HEK293 (cell line): ENCODE results near the gene RYR2.
A peak's percentile ranks its signal among the peaks of the same experiment; 100 is the strongest.

Experiments used
- CTCF ChIA-PET: fragments of 350-600 bp; formaldehyde crosslinking; extraction: SDS; loops from one replicate; lab custom pipeline; 2021; ENCODE audit warnings: antibody characterized with exemption; lab: Yijun Ruan, JAX
- POLR2A ChIA-PET: fragments of 300-600 bp; formaldehyde crosslinking; extraction: SDS; loops from one replicate; lab custom pipeline; 2020; ENCODE audit warnings: antibody characterized with exemption, inconsistent platforms; lab: Yijun Ruan, JAX
- H3K27ac ChIP-seq: fragments of 200-500 bp; sonication (Bioruptor generic); 2 replicates; pipeline ENCODE4 v1.5.1; 2014; ENCODE audit warnings: low read depth, low read length, control low read depth, inconsistent platforms; ENCODE audit errors: extremely low read depth
- H3K36me3 ChIP-seq, 2 experiments: fragments of 200-500 bp in 1 of 2; sonication (Bioruptor generic) in 1 of 2; 1 replicate in 1 of 2; 2 replicates in 1 of 2; pipeline ENCODE4 v1.5.1; 2014 to 2017; ENCODE audit warnings: inconsistent platforms in 2 of 2, low read length in 2 of 2; ENCODE audit not compliant: control insufficient read depth in 2 of 2, insufficient read depth in 1 of 2
- H3K4me1 ChIP-seq: fragments of 200-500 bp; sonication (Bioruptor generic); 2 replicates; pipeline ENCODE4 v1.5.1; 2014; ENCODE audit warnings: mild to moderate bottlenecking, low read length, inconsistent platforms; ENCODE audit not compliant: control insufficient read depth, insufficient read depth
- H3K4me3 ChIP-seq: 2 replicates; pipeline ENCODE4 v1.5.1; 2011; ENCODE audit warnings: low read depth, mild to moderate bottlenecking, control low read depth, low read length, moderate library complexity
- H3K9me3 ChIP-seq: fragments of 200-500 bp; sonication (Bioruptor generic); 2 replicates; pipeline ENCODE4 v1.5.1; 2014; ENCODE audit warnings: low read depth, low read length, inconsistent platforms; ENCODE audit not compliant: control insufficient read depth, insufficient read depth
- FEZF1 ChIP-seq: fragments of 450-650 bp; formaldehyde crosslinking; IDR thresholded peaks from 2 replicates; pipeline ENCODE4 v1.5.1; 2016; ENCODE audit warnings: missing biosample characterization, missing genetic modification characterization
- KLF7 ChIP-seq: fragments of 450-650 bp; formaldehyde crosslinking; IDR thresholded peaks from 2 replicates; pipeline ENCODE4 v1.5.1; 2016; ENCODE audit warnings: missing biosample characterization, missing genetic modification characterization, borderline replicate concordance
- MEIS1 ChIP-seq: sonication (generic); formaldehyde crosslinking; IDR thresholded peaks from 2 replicates; pipeline ENCODE4 v1.8.1; 2022; ENCODE audit warnings: missing genetic modification reagents, mild to moderate bottlenecking, borderline replicate concordance
- TRIM28 ChIP-seq: IDR thresholded peaks from 2 replicates; pipeline ENCODE4 v1.6.1; 2011; ENCODE audit warnings: low read length, control low read depth, borderline replicate concordance
- TSHZ1 ChIP-seq: fragments of 450-650 bp; formaldehyde crosslinking; IDR thresholded peaks from 2 replicates; pipeline ENCODE4 v1.5.1; 2016; ENCODE audit warnings: missing biosample characterization, missing genetic modification characterization, borderline replicate concordance
- WT1 ChIP-seq: fragments of 450-650 bp; formaldehyde crosslinking; IDR thresholded peaks from 2 replicates; pipeline ENCODE4 v1.5.1; 2016; ENCODE audit warnings: missing biosample characterization, missing genetic modification characterization
- YY1 ChIP-seq: fragments of 450-650 bp; formaldehyde crosslinking; IDR thresholded peaks from 2 replicates; pipeline ENCODE4 v1.5.1; 2018; ENCODE audit warnings: missing biosample characterization, missing genetic modification characterization
- ZFP69B ChIP-seq: fragments of 450-650 bp; formaldehyde crosslinking; IDR thresholded peaks from 2 replicates; pipeline ENCODE4 v1.5.1; 2016; ENCODE audit warnings: missing biosample characterization, missing genetic modification characterization
- ZNF146 ChIP-seq: fragments of 450-650 bp; formaldehyde crosslinking; IDR thresholded peaks from 2 replicates; pipeline ENCODE4 v1.5.1; 2016; ENCODE audit warnings: missing biosample characterization, missing genetic modification characterization
- ZNF19 ChIP-seq: fragments of 450-650 bp; formaldehyde crosslinking; IDR thresholded peaks from 2 replicates; pipeline ENCODE4; 2016; ENCODE audit warnings: missing biosample characterization, missing genetic modification characterization, low read depth
- ZNF2 ChIP-seq: fragments of 450-650 bp; formaldehyde crosslinking; IDR thresholded peaks from 2 replicates; pipeline ENCODE4 v1.5.1; 2016; ENCODE audit warnings: missing biosample characterization, missing genetic modification characterization
- ZNF211 ChIP-seq: fragments of 450-650 bp; formaldehyde crosslinking; IDR thresholded peaks from 2 replicates; pipeline ENCODE4 v1.5.1; 2016; ENCODE audit warnings: low read depth, missing biosample characterization, missing genetic modification characterization
- ZNF223 ChIP-seq: fragments of 450-650 bp; formaldehyde crosslinking; IDR thresholded peaks from 2 replicates; pipeline ENCODE4 v1.5.1; 2016; ENCODE audit warnings: missing biosample characterization, missing genetic modification characterization
- ZNF394 ChIP-seq: fragments of 450-650 bp; formaldehyde crosslinking; IDR thresholded peaks from 2 replicates; pipeline ENCODE4 v1.5.1; 2016; ENCODE audit warnings: missing biosample characterization, missing genetic modification characterization, mild to moderate bottlenecking, moderate library complexity, borderline replicate concordance
- ZNF529 ChIP-seq: fragments of 450-650 bp; formaldehyde crosslinking; IDR thresholded peaks from 2 replicates; pipeline ENCODE4 v1.5.1; 2017; ENCODE audit warnings: missing genetic modification characterization, missing biosample characterization; ENCODE audit not compliant: insufficient replicate concordance
- ZNF560 ChIP-seq: fragments of 450-650 bp; formaldehyde crosslinking; IDR thresholded peaks from 2 replicates; pipeline ENCODE4 v1.5.1; 2017; ENCODE audit warnings: missing biosample characterization, missing genetic modification characterization, borderline replicate concordance
- ZNF596 ChIP-seq: fragments of 450-650 bp; IDR thresholded peaks from 2 replicates; pipeline ENCODE4 v1.5.0; 2018; ENCODE audit warnings: missing biosample characterization, mild to moderate bottlenecking, missing genetic modification characterization, moderate library complexity
- ZNF600 ChIP-seq: fragments of 450-650 bp; formaldehyde crosslinking; IDR thresholded peaks from 2 replicates; pipeline ENCODE4 v1.5.1; 2016; ENCODE audit warnings: missing biosample characterization, missing genetic modification characterization
- ZNF610 ChIP-seq: fragments of 450-650 bp; formaldehyde crosslinking; IDR thresholded peaks from 2 replicates; pipeline ENCODE4 v1.5.1; 2016; ENCODE audit warnings: missing biosample characterization, missing genetic modification characterization, borderline replicate concordance
- ZNF785 ChIP-seq: fragments of 450-650 bp; formaldehyde crosslinking; IDR thresholded peaks from 2 replicates; pipeline ENCODE4 v1.5.1; 2016; ENCODE audit warnings: missing biosample characterization, missing genetic modification characterization
- ZSCAN16 ChIP-seq: fragments of 450-650 bp; formaldehyde crosslinking; IDR thresholded peaks from 2 replicates; pipeline ENCODE4 v1.5.1; 2016; ENCODE audit warnings: missing biosample characterization, missing genetic modification characterization
- TF ChIP-seq, protein P1 (sequence below): fragments of 450-650 bp; formaldehyde crosslinking; IDR thresholded peaks from 2 replicates; pipeline ENCODE4 v1.5.1; 2017; ENCODE audit warnings: missing biosample characterization, missing genetic modification characterization
- TF ChIP-seq, protein P2 (sequence below): fragments of 450-650 bp; formaldehyde crosslinking; IDR thresholded peaks from 2 replicates; pipeline ENCODE4 v1.5.1; 2016; ENCODE audit warnings: missing biosample characterization, missing genetic modification characterization

RYR2 gene

DNA sequence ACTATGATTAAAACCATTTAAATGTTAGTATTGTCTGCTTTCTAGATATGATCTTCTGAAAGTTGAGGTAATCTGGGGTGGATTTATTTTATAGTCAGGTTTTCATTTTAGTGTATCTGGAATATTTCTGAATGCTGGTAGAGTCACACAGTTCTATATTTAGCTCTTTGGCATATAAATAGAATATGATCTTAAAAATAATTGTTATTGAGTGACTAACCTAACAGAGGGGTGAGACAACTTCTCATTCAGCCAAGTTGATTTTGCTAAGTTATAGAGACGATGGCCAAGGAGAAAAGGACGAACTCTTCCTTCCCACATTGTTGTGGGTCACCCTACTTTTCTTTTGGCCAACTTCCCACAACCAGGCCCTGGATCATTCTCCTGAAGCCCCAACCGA lies 30.6 kb upstream of the RYR2 start:
- CTCF ChIA-PET: interaction anchor here (0.6 kb wide), 1 partner anchor 1590 kb away, joined by 3 read pairs; no protein-coding TSS in a partner anchor
- POLR2A ChIA-PET: no interaction called here
- H3K36me3 ChIP-seq: no peaks in the 10 kb centered on the region
- no peaks in the 10 kb centered on the region for H3K9me3 ChIP-seq
- no peak overlapping the region for H3K4me3 ChIP-seq
- H3K4me1 ChIP-seq: peaks cover 12% of the 10 kb centered on the region
- no peak overlapping the region for H3K27ac ChIP-seq
- TF ChIP-seq ZNF600 (tag by site-specific recombination) (no peak), ZNF785 (tag by site-specific recombination) (no peak), KLF7 (no peak), ZNF211 (no peak), ZNF223 (tag by site-specific recombination) (no peak), FEZF1 (tag by site-specific recombination) (no peak), ZNF19 (no peak), TSHZ1 (tag by site-specific recombination) (no peak), ZSCAN16 (tag by site-specific recombination) (no peak), MEIS1 (CRISPR knock-in tag) (no peak), ZNF146 (tag by site-specific recombination) (no peak), ZNF2 (tag by site-specific recombination) (no peak), ZNF560 (no peak), ZNF610 (tag by site-specific recombination) (no peak), ZFP69B (tag by site-specific recombination) (no peak), WT1 (tag by site-specific recombination) (no peak), ZNF394 (tag by site-specific recombination) (no peak)
- TF ChIP-seq, protein P1, sequence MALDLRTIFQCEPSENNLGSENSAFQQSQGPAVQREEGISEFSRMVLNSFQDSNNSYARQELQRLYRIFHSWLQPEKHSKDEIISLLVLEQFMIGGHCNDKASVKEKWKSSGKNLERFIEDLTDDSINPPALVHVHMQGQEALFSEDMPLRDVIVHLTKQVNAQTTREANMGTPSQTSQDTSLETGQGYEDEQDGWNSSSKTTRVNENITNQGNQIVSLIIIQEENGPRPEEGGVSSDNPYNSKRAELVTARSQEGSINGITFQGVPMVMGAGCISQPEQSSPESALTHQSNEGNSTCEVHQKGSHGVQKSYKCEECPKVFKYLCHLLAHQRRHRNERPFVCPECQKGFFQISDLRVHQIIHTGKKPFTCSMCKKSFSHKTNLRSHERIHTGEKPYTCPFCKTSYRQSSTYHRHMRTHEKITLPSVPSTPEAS (tag by site-specific recombination): no peak

DNA sequence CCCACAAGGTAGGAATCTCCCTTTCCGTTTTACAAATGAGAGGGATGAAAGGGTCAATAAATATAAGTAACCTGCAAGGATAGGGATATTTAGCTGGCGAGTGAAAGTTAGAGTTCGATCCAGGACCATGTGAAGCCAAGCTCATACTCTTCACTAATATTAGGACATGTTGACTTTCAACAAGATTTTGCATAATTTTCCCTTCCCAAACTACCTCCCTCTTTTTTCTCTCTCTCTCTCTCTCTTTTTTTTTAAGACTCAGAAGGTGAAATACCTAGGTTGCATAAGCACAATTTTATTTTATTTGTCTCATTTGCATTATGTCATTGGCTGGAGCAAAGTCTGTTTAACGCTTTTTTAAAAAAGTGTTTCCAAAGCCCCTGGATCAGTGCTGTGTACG lies 29.6 kb upstream of the RYR2 start:
- H3K9me3 ChIP-seq: no peaks in the 10 kb centered on the region
- H3K4me3 ChIP-seq: no peak overlapping the region
- H3K4me1 ChIP-seq: peaks cover 12% of the 10 kb centered on the region
- CTCF ChIA-PET: interaction anchor here (0.6 to 1.0 kb wide), 3 partner anchors 29 to 375 kb away, joined by 3 to 8 read pairs (median 4); partner anchors contain the start of gene RYR2
- H3K27ac ChIP-seq: peak overlapping the region; percentile 6; the same call in 1 of the 2 replicates
- POLR2A ChIA-PET: interaction anchor here (0.6 to 1.3 kb wide), 4 partner anchors 29 to 408 kb away, joined by 3 to 6 read pairs (median 3); partner anchors contain the start of genes HEATR1 and RYR2
- no peak for TF ChIP-seq TRIM28
- TF ChIP-seq YY1 (tag by site-specific recombination): no peak
- TF ChIP-seq, protein P2, sequence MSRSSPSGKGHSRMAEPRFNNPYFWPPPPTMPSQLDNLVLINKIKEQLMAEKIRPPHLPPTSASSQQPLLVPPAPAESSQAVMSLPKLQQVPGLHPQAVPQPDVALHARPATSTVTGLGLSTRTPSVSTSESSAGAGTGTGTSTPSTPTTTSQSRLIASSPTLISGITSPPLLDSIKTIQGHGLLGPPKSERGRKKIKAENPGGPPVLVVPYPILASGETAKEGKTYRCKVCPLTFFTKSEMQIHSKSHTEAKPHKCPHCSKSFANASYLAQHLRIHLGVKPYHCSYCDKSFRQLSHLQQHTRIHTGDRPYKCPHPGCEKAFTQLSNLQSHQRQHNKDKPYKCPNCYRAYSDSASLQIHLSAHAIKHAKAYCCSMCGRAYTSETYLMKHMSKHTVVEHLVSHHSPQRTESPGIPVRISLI (tag by site-specific recombination): peak; percentile 79; the same call in 1 of the 2 replicates
- TF ChIP-seq ZNF596 (tag by site-specific recombination): peak; percentile 73; the same call in 1 of the 2 replicates
- no peak for TF ChIP-seq ZNF529
- TF ChIP-seq, all 188 proteins: peak for 2
- no peaks in the 10 kb centered on the region for H3K36me3 ChIP-seq
